ENCODE results near the gene KIF18B.

GRCh38 chr17:44900894-44901293 is 46.7 kb downstream of the KIF18B start:
- TF ChIP-seq, protein P1, sequence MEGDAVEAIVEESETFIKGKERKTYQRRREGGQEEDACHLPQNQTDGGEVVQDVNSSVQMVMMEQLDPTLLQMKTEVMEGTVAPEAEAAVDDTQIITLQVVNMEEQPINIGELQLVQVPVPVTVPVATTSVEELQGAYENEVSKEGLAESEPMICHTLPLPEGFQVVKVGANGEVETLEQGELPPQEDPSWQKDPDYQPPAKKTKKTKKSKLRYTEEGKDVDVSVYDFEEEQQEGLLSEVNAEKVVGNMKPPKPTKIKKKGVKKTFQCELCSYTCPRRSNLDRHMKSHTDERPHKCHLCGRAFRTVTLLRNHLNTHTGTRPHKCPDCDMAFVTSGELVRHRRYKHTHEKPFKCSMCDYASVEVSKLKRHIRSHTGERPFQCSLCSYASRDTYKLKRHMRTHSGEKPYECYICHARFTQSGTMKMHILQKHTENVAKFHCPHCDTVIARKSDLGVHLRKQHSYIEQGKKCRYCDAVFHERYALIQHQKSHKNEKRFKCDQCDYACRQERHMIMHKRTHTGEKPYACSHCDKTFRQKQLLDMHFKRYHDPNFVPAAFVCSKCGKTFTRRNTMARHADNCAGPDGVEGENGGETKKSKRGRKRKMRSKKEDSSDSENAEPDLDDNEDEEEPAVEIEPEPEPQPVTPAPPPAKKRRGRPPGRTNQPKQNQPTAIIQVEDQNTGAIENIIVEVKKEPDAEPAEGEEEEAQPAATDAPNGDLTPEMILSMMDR (conservative IDR thresholded peaks at IDR 0.05) = no peak
- TF ChIP-seq EZH2 (IDR thresholded peaks at IDR 0.05; ENCODE audit: low read depth) = no peak
